GM19324 (cell line): ENCODE data around the gene ARMH1.

Source experiments
- ATAC-seq: cut with Tn5 transposase; IDR thresholded peaks from one replicate; pipeline ENCODE4 v1.9.1; 2021; ENCODE audit warnings: mild to moderate bottlenecking, moderate library complexity; ENCODE audit not compliant: unreplicated experiment, low FRiP score

Gene ARMH1

DNA sequence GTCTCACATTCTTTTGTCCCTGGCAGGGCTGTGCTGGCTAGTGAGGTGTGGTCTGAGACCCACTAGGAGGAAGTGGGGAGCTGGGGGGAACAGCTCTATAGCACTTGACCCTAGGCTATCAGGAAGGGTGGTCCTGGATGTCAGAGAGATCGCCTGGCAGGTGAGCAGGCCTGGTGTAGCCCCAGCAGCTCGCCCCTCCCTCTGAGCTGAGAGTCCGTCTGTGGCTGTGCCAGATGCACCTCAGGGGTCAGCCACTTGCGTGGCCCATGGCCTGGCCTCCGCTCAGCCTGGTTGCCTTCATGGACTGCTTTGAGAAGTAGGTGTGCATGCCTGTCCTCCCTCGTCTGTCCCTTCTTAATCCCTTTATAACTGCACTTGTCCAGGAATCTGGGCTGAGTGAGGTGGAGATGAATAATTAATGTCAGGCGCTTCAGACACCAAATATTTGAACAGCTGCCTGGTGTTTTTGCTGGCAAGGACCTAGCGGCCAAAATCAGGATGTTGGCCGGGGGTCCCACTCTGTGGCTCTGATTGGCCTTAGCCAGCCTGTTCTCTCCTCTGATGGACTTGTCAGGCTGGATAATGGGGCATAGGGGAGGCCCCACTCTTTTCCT, 30.7 kb upstream of the ARMH1 start:
- no peak for ATAC-seq

DNA sequence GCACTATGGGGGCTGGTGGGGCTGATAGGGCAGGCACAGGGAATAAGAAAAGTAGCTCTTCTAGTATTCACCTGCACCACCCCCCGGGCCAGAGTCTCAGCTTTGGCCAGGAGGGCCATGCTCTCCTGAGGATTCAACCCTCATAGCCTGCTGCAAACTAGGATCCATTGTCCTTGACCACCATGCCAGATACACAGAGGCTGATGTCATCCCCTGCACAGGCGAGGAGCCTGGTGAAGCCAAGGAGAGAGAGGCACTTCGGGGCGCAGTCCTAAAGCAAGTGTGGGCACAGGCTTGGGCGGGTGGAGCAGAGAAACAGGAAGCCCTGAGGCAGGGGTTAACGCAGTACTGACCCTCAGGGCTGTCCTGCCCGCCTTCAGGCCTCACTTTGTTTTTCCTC, 29.7 kb upstream of the ARMH1 start:
- no peak for ATAC-seq

DNA sequence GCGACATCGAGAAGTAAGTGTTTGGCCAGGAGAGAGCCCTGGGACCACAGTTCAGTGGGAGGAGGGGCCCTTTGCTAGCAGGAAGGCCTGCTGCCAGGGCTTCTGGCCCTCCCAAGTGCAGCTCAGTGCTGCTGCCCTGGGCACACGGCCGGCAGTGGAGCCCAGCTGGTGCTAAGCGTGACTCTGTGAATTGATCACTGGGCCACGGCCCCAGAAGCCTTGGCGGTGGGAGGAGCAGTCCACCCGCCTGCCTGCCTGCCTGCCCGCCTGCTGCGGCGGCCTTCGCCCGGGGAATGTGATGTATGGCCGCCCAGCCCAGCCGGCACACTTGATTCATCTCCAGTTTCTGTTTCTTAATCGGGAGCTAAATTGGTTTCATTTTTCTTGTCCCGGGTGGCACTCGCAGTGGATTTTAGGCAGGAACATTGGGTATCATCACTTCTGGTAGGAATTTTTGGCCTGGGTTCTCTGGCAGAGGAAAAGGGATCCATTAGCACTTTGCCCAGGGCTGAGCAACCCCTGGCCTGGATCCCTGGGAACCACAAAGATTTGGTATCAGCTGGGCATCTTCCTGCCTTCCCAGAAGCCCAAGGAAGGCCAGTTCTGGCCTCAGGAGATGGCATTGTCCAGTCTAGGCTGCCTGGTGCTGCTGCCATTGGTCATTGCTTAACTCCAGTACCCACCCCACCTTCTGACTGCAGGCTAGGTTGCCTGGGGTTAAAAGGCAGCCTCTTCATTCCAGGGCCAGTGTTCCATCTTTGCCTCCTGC, 28.9 kb upstream of the ARMH1 start:
- no peak for ATAC-seq

DNA sequence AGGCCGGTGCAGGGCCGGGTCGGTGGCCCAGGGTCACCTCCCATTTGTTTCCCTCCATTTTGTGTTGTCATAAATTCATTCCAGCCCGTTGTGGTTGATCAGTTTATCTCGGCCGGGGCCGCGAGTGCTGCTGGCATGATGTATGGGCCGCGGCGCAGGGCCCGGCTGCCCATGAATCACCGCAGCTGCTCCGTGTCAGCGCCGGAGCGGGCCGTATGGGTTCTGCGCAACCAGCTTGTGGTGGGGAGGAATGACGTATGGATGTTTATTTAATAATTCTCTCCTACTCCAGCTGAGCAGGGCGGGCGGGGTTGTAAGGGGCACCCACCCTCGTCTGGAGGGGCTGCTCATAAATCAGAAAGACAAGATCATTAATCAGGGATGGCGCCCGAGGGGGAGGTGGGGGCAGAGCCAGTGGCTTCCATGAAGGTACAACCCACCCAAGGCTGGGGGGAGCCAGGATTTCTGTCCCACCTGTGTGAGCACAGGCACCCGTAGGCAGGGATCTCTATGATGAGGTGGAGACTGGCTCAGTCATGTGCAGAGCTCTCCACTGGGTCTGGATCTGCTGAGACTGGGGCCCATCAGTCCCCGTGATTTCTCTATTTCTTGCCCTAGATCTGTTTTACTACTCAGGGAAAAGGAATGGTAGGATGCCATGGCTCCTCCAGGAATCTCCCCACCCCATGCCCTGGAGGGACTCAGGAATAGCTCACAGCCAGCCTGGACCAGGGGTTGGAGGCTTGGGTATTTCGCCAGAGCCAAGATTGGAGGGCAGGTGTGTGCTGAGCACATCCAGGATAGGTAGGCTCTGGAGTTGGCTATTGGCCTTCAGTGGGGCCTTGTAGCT, 28.0 kb upstream of the ARMH1 start:
- no peak for ATAC-seq

DNA sequence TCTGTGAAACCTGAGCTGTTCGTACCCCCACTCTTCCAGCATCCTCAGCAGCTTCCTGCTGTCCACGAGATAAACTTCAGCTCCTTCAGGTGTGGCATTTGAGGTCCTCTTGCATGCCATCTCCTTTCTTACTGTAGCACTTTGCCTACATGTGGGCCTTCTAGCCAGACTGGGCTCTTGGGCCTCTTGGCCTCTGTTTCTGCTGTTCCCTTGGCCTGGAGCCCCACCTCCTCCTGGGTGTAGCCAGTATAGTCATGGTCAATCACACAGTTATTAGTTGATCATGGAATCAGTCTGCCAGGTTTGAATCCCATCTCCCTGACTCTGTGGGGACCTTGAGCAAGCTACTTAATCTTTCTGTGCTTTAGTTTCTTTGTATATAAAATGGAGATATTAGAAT, 26.6 kb upstream of the ARMH1 start:
- ATAC-seq: no peak

DNA sequence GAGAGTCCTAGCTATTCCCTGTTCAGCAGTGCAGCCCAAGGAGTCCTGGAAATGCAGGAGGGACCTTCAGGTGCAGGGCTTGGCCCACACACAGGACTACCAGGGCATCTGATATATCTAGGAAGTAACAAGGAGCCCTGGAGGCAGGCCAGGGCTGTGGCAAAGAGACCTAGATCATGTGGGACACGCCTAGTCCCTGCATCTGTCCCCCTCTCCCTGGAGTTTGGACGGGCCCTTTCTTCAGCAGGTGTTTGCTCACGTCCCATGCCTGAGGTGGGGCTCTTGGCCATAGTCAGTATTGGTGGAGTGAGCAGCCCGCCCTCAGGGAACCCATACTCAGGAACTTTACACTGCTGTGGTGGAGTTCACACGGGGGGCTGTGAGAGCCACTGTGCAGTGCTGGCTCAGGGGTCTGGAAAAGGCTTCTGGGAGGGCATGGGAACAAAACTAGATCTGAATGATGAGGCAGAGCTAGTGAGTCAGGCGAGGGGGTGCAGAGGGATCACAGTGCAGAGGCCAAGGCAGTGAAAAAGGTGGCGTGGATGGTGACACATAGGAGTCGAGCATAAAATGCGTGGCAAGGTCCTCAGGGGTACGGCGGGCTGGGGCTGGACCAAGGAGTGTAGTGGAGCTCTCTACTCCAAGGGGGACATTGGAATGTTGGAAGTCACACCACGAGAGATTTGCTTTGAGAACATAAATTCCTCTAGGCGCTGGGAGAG, 25.8 kb upstream of the ARMH1 start:
- no peak for ATAC-seq

DNA sequence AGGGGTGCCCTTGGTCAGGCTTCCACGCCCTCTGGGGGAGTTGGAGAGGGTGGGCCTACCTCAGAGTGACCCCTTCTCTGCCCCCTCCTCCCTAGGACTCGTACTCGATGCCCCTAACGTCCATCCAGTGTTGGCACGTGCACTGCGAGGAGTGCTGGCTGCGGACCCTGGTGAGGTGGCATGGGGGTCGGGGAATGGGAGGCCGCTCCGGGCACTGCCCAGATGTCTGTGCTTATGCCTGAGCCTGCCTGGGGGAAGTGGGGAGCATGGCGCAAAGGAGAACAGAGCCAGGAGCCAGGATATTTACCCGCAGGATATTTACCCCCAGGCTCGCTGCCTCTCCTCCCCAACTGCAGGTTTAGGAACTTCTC, 24.7 kb upstream of the ARMH1 start:
- ATAC-seq: no peak

DNA sequence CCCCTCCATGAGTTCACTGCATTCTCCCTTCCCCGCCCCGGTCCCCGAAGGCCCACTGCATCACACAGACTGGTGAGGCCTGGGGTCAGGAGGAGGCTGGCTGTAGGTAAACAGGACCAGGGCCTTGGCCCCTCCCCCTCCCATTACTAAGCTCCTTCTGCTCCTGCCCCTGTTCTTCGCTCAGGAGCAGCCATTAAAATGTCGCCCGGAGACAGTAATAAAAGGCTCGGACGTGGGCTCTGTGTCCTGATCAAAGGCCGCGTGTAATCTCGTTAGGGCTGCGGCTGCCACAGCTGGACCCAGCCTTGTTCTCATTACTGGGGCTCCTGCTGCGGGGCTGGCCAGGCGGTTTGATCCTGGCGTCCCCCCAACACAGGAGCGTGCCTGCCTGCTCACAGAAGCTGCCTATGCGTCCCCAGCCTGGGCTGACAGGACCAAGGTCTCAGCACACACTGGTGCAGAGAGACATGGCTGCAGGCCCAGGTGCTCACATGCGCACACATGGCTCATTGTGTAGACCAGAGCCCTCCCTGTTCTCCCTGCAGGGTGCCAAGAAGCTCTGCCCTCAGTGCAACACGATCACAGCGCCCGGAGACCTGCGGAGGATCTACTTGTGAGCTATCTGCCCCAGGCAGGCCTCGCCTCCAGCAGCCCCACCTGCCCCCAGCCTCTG, 24.2 kb upstream of the ARMH1 start:
- no peak for ATAC-seq

DNA sequence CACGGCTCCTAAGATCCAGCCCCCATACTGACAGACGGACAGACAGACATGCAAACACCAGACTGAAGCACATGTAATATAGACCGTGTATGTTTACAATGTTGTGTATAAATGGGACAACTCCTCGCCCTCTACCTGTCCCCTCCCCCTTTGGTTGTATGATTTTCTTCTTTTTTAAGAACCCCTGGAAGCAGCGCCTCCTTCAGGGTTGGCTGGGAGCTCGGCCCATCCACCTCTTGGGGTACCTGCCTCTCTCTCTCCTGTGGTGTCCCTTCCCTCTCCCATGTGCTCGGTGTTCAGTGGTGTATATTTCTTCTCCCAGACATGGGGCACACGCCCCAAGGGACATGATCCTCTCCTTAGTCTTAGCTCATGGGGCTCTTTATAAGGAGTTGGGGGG, 23.4 kb upstream of the ARMH1 start:
- ATAC-seq: no peak

DNA sequence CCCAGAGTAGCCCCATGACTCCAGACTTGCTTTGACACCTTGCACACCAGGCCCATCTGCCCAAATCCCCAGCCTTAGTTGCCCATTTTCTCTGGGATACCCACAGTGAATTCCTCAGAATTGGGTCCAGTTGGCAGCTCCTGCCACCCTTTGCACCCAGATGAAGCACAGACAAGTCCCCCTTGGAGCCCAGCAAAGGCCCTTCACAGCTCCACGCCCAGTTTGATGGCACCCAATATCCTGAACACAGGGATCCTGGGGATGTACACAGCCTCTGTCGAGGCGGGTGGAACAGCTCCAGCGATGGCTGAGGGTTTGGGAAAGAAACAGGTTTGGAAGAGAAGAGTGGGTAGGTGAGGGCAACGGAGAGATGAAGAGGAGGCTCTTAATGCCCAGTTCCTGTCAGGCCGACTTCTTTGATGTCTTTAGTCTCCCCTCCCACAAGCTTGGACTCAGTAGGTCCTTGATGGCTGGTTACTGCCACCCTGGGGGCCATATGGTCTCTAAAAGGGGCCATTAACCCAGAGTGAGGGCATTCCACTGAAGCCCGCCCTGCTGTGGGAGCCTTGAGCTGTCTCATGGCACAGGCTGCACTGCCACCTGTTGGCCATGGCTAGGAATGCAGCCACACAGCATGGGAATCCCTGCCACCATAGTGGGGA, 21.9 kb upstream of the ARMH1 start:
- ATAC-seq: no peak

DNA sequence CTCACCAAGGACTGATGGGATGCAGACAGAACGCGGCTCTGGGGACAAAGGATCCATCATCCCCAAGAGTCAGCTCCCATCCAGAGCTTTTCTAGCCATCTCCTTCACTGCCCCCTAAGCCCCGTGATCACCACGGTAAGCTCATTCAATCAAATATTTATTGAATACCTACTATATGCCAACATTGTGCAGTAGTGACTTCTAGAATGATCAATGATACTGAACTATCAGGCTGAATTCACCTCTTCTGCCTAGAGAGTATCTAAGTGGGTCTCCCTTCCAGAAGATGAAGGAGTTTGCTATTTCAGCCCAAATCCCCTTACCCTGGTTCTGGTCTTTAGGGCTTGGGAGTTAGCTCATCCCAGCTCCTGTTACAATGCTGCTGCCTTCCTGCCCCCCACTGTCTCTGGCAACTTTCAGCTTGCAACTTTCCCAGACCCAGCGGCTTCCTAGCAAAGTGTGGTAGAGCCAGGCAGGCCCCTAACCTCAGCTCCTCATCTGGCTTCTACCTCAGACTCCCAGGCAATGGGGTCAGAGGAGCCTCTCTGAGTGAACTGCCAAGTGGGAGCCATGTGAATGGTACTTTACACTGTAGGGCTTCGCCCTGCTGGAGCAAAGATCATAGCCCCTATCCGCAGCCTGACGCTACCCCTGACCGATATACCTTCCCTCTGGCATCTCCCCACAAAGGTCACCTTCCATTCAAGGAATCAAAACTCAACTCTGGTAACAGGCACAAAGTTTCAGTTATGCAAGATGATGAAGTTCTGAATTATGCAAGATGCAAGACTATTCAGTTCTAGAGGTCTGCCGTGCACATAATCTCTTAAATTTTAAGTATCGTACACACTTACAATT, 21.2 kb upstream of the ARMH1 start:
- ATAC-seq: no peak

DNA sequence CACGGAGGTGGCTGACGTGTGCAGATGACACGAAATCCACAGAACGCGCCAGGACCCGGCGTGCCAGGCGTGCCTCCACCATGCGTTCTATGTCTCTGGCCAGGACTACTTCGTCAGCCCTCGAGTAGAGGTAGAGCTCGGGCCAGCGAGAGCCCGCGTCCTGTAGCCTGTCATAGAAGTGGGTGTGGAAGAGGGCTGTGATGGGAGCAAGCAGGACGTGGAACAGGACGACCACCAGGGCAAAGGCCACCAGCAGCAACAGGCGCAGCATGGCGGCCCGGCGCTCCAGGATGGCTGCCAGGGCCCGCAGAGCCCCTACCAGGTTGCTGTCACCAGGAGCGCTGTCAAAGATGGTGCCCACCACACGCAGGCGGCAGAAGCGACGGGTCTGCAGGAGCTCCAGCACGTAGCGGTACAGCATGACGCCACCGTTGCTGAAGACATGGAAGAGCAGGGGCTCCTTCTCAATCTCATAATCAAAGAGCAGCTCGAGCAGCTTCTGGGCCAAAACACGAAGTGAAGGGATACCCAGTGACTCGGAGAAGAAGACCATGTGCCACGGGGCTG, 19.8 kb upstream of the ARMH1 start:
- no peak for ATAC-seq

DNA sequence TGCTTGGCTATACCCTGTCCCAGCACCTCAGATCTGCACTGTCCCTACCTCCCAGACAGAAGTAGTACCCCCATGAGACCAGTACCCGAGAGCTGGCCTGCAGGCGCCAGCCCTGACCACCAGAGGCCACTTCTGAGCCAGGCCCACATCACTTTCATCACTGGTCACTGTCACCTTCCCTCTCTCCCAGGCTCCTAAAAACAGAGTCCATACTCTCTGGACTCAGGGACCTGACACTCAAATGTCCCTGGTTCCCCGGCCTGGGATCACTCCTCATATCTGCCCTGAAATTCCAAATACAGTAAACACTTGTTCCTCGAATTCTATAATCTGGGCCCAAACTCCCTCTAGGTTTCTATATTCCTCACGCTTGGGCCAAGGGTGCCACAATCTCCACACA, 18.9 kb upstream of the ARMH1 start:
- ATAC-seq: no peak

DNA sequence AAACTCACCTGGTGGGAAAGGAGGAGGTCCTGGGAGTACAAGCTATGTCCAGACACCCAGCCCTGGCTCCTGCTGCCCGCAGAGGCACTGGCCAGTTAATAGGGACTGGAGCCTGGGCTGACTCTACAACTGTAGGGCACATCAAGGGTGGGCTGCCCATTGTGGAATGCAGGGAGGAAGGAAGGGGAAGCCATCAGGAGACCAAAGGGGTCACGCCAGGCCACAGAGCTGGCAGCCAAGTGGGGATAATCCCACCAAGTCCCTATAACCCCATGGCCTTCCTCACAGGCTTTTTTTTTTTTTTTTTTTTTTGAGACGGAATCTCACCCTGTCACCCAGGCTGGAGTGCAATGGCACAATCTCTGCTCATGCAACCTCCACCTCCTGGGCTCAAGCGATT, 14.9 kb upstream of the ARMH1 start:
- ATAC-seq: no peak

DNA sequence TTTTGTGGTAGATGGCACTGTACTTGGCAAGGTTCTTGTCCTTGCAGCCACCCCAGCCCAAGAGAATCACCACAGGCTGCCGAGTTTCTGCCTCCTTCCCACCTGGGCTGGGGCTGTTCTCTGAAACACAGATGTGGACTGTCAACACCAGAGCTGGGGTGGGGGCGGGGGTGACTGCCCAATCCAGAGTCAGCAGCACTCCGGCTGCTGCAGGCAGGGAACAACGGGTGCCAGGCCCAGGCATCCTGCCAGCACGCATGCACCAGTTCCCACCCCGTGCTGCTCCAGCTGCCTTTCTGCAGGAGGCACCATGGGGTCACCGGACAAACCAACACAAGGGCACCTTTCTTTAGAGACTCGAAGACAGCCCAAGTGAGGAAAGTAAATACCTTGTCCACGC, 14.3 kb upstream of the ARMH1 start:
- no peak for ATAC-seq

DNA sequence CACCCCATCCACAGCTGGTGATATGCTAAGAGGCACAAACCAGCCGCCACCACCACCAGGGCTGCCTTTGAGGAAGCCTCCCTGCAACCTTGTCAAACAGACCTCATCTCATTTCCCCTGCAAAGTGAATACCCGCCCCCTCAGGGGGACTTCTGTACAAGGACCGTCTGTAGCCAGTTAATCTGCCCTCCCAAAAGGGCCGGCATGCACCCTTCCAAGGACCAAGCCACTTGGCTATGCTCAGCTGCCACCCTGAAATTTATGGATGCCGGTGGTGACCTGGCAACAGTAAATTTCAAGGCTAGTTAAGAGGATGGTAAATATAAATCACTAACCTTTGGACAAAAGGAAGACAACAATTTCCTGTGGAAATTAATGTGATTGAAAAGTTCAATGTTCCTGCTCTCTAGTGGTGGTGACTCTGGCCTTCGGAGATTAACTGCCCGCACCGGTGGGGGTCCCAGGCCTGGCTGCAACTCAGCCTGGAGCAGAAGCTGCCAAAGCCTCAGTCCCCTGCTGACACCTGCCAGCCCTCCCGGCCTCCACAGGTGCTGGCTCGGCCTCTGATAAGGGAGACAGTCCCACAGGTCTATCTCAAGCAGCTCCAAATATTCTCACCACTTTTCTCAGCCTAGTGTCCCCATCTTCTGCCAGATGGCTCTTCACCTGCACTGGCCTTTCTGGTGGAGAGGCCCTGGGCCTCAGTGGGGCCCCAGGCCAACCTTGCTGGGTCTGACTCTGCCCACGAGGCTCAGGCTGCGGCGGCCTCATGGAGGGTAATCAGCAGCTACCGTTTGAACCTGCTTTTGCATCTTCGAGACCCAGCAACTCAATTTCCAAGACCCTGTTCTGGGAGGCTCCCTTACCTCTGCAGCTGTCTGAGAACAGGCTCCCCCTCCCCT, 12.5 kb upstream of the ARMH1 start:
- no peak for ATAC-seq

DNA sequence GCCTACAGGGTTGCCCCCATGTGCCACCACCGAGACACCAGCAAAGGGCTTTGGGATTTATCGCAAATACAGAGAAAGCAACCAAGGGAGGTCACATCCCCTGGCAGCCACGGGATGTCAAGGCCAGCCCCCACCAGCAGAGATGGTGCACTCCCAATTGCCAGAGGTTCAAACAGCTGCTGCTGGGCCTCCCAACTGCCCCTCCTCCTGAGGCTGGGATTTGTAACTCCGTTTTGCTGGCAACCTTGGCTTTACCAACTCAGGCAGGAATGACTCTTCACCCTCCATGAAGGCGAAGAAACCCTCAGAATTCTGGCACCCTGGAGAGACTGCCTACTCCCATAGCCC, 11.9 kb upstream of the ARMH1 start:
- ATAC-seq: no peak

DNA sequence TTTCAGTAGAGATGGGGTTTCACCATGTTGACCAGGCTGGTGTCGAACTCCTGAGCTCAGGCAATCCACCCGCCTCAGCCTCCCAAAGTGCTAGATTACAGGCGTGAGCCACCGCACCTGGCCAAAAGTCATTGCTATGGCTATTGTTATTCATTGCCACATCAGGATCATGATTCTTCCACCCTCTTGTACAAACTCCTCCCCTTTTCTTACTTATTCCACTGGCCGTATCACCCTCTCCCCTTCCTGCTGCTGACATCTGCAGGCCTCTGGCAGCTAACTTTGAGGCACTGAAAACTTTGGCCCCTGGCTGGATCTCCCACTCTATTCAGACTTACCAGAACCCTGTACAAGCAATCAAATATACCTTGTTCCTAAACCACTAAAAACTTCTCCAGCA, 11.1 kb upstream of the ARMH1 start:
- ATAC-seq: no peak
